Hematopoietic multipotent progenitor cell treated with erythropoietin and hydrocortisone succinate and interleukin-3 and kit ligand, for 4 days (in vitro differentiated cells): ENCODE results near the gene CA6.
"Not testable (repeated sequence)": the region's sequence is repeated elsewhere in the genome, so short reads cannot be mapped to it uniquely, and the experiment has no call there.

Experiments
- DNase-seq: peaks from one replicate; pipeline ENCODE4 v3.0.0-alpha.2; 2015

The CA6 gene

GRCh38 chr1:8970870-8971337 is 25.2 kb downstream of the CA6 start:
- peak; percentile 69 for DNase-seq

GRCh38 chr1:8974551-8974950 is 28.9 kb downstream of the CA6 start:
- DNase-seq: no peak

- no peak for DNase-seq
Observed at GRCh38 chr1:8976338-8976737, 30.7 kb downstream of the CA6 start.

GRCh38 chr1:8976896-8977450 is 31.3 kb downstream of the CA6 start:
- no peak for DNase-seq

GRCh38 chr1:8980656-8981055 is 35.0 kb downstream of the CA6 start:
- peak; percentile 52 for DNase-seq

- DNase-seq: no peak
Observed at GRCh38 chr1:8981169-8981568, 35.5 kb downstream of the CA6 start.

GRCh38 chr1:8984203-8984602 is 38.5 kb downstream of the CA6 start:
- no peak for DNase-seq

GRCh38 chr1:8984990-8985389 is 39.3 kb downstream of the CA6 start:
- no peak for DNase-seq

- DNase-seq: no peak
Observed at GRCh38 chr1:8985915-8986813, 40.5 kb downstream of the CA6 start.

- DNase-seq: no peak
Observed at GRCh38 chr1:8986814-8987190, 41.1 kb downstream of the CA6 start.

GRCh38 chr1:8987881-8988617 is 42.4 kb downstream of the CA6 start:
- DNase-seq: peak; percentile 53

- DNase-seq: no peak
Observed at GRCh38 chr1:8988618-8988967, 42.9 kb downstream of the CA6 start.

- no peak for DNase-seq
Observed at GRCh38 chr1:8989061-8989460, 43.4 kb downstream of the CA6 start.

GRCh38 chr1:8989821-8990220 is 44.2 kb downstream of the CA6 start:
- no peak for DNase-seq

- DNase-seq: peak; percentile 11
Observed at GRCh38 chr1:8992936-8993687, 47.4 kb downstream of the CA6 start.

- DNase-seq: not testable (repeated sequence)
Observed at GRCh38 chr1:8993962-8994675, 48.5 kb downstream of the CA6 start.

GRCh38 chr1:9001534-9002214 is 56.0 kb downstream of the CA6 start:
- DNase-seq: not testable (repeated sequence)

- DNase-seq: not testable (repeated sequence)
Observed at GRCh38 chr1:9002215-9002560, 56.5 kb downstream of the CA6 start.

GRCh38 chr1:9004031-9004699 is 58.5 kb downstream of the CA6 start:
- peak; percentile 34 for DNase-seq

GRCh38 chr1:9004700-9005394 is 59.2 kb downstream of the CA6 start:
- DNase-seq: peak; percentile 90

- DNase-seq: no peak
Observed at GRCh38 chr1:9005395-9005708, 59.7 kb downstream of the CA6 start.
